ENCODE data around the gene TRDN. TPM values are rescaled to one million over a fixed set of nuclear protein-coding genes. Genes with fewer than 3 reads are reported as not detected.

Gene TRDN
- total and polyA plus RNA-seq, 2 donors (not counting 1 experiment from before 2014, with no cell fraction given): not detected

DNA sequence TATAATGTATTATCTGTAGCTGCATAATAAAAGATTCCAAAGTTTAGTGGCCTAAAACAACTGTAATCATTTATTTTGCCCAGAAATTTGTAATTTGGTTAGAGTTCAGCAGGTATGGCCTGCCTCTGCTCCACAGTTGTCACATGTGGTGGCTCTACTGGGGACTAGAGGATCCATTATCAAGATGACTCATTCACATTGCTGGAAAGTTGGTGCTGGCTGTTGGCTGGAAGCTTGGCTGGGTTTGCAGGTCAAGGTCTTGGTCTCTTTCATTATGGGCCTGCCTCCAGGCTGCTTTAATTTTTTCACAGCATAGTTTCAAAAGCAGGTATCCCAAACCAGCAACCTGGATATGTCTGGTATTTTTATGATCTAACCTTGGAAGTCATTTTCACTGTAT, 17.6 kb downstream of the TRDN start:
- H4K20me1 ChIP-seq (ENCODE audit: control insufficient read depth, extremely low read depth, insufficient read depth, low read length): no peaks in the 10 kb centered on the region
- no peak overlapping the region for H3K4me3 ChIP-seq (replicated peaks in 1 of 4; ENCODE audit: control extremely low read depth in 1 of 4, insufficient read depth in 1 of 4, low read depth in 3 of 4, low read length in 4 of 4)
- H3K4me1 ChIP-seq (ENCODE audit: control insufficient read depth, extremely low read depth, insufficient read depth, low read length): no peaks in the 10 kb centered on the region
- H3K9me3 ChIP-seq (ENCODE audit: control insufficient read depth, insufficient read depth, low read depth, low read length): no peaks in the 10 kb centered on the region
- no peak for DNase-seq (ENCODE audit: low read depth in 2 of 2)
- no peak overlapping the region for H2AFZ ChIP-seq (ENCODE audit: low read length)
- no peak overlapping the region for H3K9ac ChIP-seq (ENCODE audit: insufficient read depth, low read length)
- no peak overlapping the region for H3K4me2 ChIP-seq (ENCODE audit: extremely low read depth, insufficient read depth, low read length)
- no peak overlapping the region for H3K27ac ChIP-seq (ENCODE audit: insufficient read depth, low read length)
- no peaks in the 10 kb centered on the region for H3K27me3 ChIP-seq (ENCODE audit: control insufficient read depth, insufficient read depth, low read length)
- TF ChIP-seq, protein P1, sequence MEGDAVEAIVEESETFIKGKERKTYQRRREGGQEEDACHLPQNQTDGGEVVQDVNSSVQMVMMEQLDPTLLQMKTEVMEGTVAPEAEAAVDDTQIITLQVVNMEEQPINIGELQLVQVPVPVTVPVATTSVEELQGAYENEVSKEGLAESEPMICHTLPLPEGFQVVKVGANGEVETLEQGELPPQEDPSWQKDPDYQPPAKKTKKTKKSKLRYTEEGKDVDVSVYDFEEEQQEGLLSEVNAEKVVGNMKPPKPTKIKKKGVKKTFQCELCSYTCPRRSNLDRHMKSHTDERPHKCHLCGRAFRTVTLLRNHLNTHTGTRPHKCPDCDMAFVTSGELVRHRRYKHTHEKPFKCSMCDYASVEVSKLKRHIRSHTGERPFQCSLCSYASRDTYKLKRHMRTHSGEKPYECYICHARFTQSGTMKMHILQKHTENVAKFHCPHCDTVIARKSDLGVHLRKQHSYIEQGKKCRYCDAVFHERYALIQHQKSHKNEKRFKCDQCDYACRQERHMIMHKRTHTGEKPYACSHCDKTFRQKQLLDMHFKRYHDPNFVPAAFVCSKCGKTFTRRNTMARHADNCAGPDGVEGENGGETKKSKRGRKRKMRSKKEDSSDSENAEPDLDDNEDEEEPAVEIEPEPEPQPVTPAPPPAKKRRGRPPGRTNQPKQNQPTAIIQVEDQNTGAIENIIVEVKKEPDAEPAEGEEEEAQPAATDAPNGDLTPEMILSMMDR (conservative IDR thresholded peaks at IDR 0.05 in 1 of 2, IDR thresholded peaks at IDR 0.05 in 1 of 2; ENCODE audit: low read depth in 1 of 2, low read length in 2 of 2): no peak
- TF ChIP-seq EZH2 (IDR thresholded peaks at IDR 0.05; ENCODE audit: low read length, missing control alignments): no peak
- no peaks in the 10 kb centered on the region for H3K79me2 ChIP-seq (ENCODE audit: control insufficient read depth, insufficient read depth, low read length)
- no peaks in the 10 kb centered on the region for H3K36me3 ChIP-seq (ENCODE audit: control insufficient read depth, insufficient read depth, low read length)

DNA sequence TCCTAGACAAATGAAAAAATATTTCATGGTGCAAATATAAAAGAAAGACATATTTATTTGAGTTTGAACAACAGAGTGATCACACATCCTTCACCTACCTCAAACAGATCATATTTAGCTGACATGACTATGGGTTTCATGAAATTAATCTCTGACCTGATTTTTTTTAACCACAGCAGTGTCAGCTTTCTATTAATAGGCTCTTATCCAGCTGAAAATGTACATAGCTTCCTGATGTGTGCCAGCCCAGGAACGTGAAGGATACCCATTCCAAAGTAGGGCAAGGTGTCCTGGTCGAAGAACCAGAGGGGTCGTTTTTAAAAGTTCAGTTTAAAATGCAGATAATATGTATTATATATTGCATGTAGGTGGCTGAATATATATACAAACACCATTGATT, 19.8 kb downstream of the TRDN start:
- H3K36me3 ChIP-seq (ENCODE audit: control insufficient read depth, insufficient read depth, low read length): no peaks in the 10 kb centered on the region
- no peak overlapping the region for H2AFZ ChIP-seq (ENCODE audit: low read length)
- no peaks in the 10 kb centered on the region for H4K20me1 ChIP-seq (ENCODE audit: control insufficient read depth, extremely low read depth, insufficient read depth, low read length)
- TF ChIP-seq EZH2 (IDR thresholded peaks at IDR 0.05; ENCODE audit: low read length, missing control alignments): no peak
- TF ChIP-seq, protein P1 (conservative IDR thresholded peaks at IDR 0.05 in 1 of 2, IDR thresholded peaks at IDR 0.05 in 1 of 2; ENCODE audit: low read depth in 1 of 2, low read length in 2 of 2): no peak
- no peaks in the 10 kb centered on the region for H3K9me3 ChIP-seq (ENCODE audit: control insufficient read depth, insufficient read depth, low read depth, low read length)
- H3K79me2 ChIP-seq (ENCODE audit: control insufficient read depth, insufficient read depth, low read length): no peaks in the 10 kb centered on the region
- H3K4me3 ChIP-seq (replicated peaks in 1 of 4; ENCODE audit: control extremely low read depth in 1 of 4, insufficient read depth in 1 of 4, low read depth in 3 of 4, low read length in 4 of 4): no peak overlapping the region
- H3K4me1 ChIP-seq (ENCODE audit: control insufficient read depth, extremely low read depth, insufficient read depth, low read length): no peaks in the 10 kb centered on the region
- H3K27ac ChIP-seq (ENCODE audit: insufficient read depth, low read length): no peak overlapping the region
- H3K27me3 ChIP-seq (ENCODE audit: control insufficient read depth, insufficient read depth, low read length): no peaks in the 10 kb centered on the region
- DNase-seq (ENCODE audit: low read depth in 2 of 2): no peak
- H3K4me2 ChIP-seq (ENCODE audit: extremely low read depth, insufficient read depth, low read length): no peak overlapping the region
- no peak overlapping the region for H3K9ac ChIP-seq (ENCODE audit: insufficient read depth, low read length)

DNA sequence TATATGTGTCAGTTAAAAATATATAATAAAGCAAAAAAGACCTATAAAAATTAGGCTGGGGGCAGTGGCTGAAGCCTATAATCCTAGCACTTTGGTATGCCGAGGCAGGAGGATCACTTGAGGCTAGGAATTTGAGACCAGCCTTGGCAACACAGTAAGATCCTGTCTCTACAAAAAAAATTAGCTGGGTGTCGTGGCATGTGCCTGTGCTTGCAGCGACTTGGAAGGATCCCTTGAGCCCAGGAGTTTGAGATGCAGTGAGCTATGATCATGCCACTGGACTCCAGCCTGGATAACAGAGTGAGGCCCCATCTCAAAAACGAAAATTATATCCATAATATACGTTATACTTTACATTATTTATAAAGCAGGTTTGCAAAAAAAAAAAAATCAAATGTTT, 20.7 kb downstream of the TRDN start:
- Histone ChIP-seq H3K9me3 (ENCODE audit: control insufficient read depth, insufficient read depth, low read depth, low read length) (no peaks in the 10 kb centered on the region), H3K79me2 (ENCODE audit: control insufficient read depth, insufficient read depth, low read length) (no peaks in the 10 kb centered on the region), H3K9ac (ENCODE audit: insufficient read depth, low read length) (no peak overlapping the region), H4K20me1 (ENCODE audit: control insufficient read depth, extremely low read depth, insufficient read depth, low read length) (no peaks in the 10 kb centered on the region), H3K36me3 (ENCODE audit: control insufficient read depth, insufficient read depth, low read length) (no peaks in the 10 kb centered on the region), H3K4me2 (ENCODE audit: extremely low read depth, insufficient read depth, low read length) (no peak overlapping the region), H3K4me1 (ENCODE audit: control insufficient read depth, extremely low read depth, insufficient read depth, low read length) (no peaks in the 10 kb centered on the region), H3K27ac (ENCODE audit: insufficient read depth, low read length) (no peak overlapping the region), H3K4me3 (replicated peaks in 1 of 4; ENCODE audit: control extremely low read depth in 1 of 4, insufficient read depth in 1 of 4, low read depth in 3 of 4, low read length in 4 of 4) (no peak overlapping the region), H3K27me3 (ENCODE audit: control insufficient read depth, insufficient read depth, low read length) (no peaks in the 10 kb centered on the region), H2AFZ (ENCODE audit: low read length) (no peak overlapping the region)
- no peak for DNase-seq (ENCODE audit: low read depth in 2 of 2)
- TF ChIP-seq, protein P1 (conservative IDR thresholded peaks at IDR 0.05 in 1 of 2, IDR thresholded peaks at IDR 0.05 in 1 of 2; ENCODE audit: low read depth in 1 of 2, low read length in 2 of 2): no peak
- no peak for TF ChIP-seq EZH2 (IDR thresholded peaks at IDR 0.05; ENCODE audit: low read length, missing control alignments)
